Neural progenitor cell (in vitro differentiated cells): ENCODE measurements around the gene CDC16. TPM values are rescaled to one million over a fixed set of nuclear protein-coding genes. Genes with fewer than 3 reads are reported as not detected.

Experiments
- DNase-seq: peaks from one replicate; pipeline ENCODE4 v3.0.0-alpha.2; 2016; ENCODE audit warnings: low spot score
- H2AFZ ChIP-seq: fragments of 200-600 bp; sonication (generic); replicated peaks from 2 replicates; pipeline ENCODE4 v1.6.1; 2016; ENCODE audit warnings: antibody characterized with exemption
- H3F3A ChIP-seq: fragments of 200-600 bp; sonication (generic); 2 replicates; pipeline ENCODE4 v1.6.1; 2016; ENCODE audit warnings: antibody characterized with exemption, low read depth
- H3K27ac ChIP-seq: fragments of 200-600 bp; sonication (generic); 2 replicates; pipeline ENCODE4 v1.5.1; 2016; ENCODE audit warnings: mild to moderate bottlenecking
- H3K27me3 ChIP-seq: fragments of 200-600 bp; sonication (generic); 2 replicates; pipeline ENCODE4 v1.6.1; 2016; ENCODE audit warnings: mild to moderate bottlenecking, moderate library complexity
- H3K36me3 ChIP-seq: fragments of 200-600 bp; sonication (generic); 2 replicates; pipeline ENCODE4 v1.5.1; 2016
- H3K4me1 ChIP-seq: fragments of 200-600 bp; sonication (generic); 2 replicates; pipeline ENCODE4 v1.6.1; 2016; ENCODE audit warnings: mixed run types
- H3K4me2 ChIP-seq: fragments of 200-600 bp; sonication (generic); 2 replicates; pipeline ENCODE4 v1.6.1; 2016
- H3K4me3 ChIP-seq: fragments of 200-600 bp; sonication (generic); 2 replicates; pipeline ENCODE4 v1.5.1; 2016
- H3K79me2 ChIP-seq: fragments of 200-600 bp; sonication (generic); 2 replicates; pipeline ENCODE4 v1.6.1; 2016; ENCODE audit warnings: low read depth
- H3K9ac ChIP-seq: fragments of 200-600 bp; sonication (generic); 2 replicates; pipeline ENCODE4 v1.6.1; 2016
- H3K9me3 ChIP-seq: fragments of 200-600 bp; sonication (generic); 2 replicates; pipeline ENCODE4 v1.5.1; 2016; ENCODE audit warnings: low read depth
- H4K20me1 ChIP-seq: fragments of 200-600 bp; sonication (generic); 2 replicates; pipeline ENCODE4 v1.6.1; 2016; ENCODE audit warnings: low read depth
- H3K27ac Mint-ChIP-seq: 3 replicates; pipeline ENCODE4 v1.8.0; 2021; ENCODE audit warnings: mixed read lengths
- H3K27me3 Mint-ChIP-seq: 2 replicates; pipeline ENCODE4 v1.8.0; 2022; ENCODE audit warnings: low read depth, mild to moderate bottlenecking, inconsistent platforms, moderate library complexity, mixed read lengths; ENCODE audit not compliant: insufficient read depth
- H3K36me3 Mint-ChIP-seq: 3 replicates; pipeline ENCODE4 v1.8.0; 2021; ENCODE audit warnings: mixed read lengths
- H3K4me1 Mint-ChIP-seq: 3 replicates; pipeline ENCODE4 v1.8.0; 2021; ENCODE audit warnings: mixed read lengths
- H3K4me3 Mint-ChIP-seq: 3 replicates; pipeline ENCODE4 v1.8.0; 2021; ENCODE audit warnings: mild to moderate bottlenecking, moderate library complexity, mixed read lengths
- H3K9me3 Mint-ChIP-seq: 3 replicates; pipeline ENCODE4 v1.8.0; 2020; ENCODE audit warnings: mixed read lengths
- CTCF ChIP-seq: fragments of 200-600 bp; sonication (generic); IDR thresholded peaks from 2 replicates; pipeline ENCODE4 v1.5.1; 2017; ENCODE audit warnings: antibody characterized with exemption, mild to moderate bottlenecking
- EZH2 ChIP-seq: fragments of 200-600 bp; sonication (generic); IDR thresholded peaks from 2 replicates; pipeline ENCODE4 v1.6.1; 2017; ENCODE audit warnings: antibody characterized with exemption, mild to moderate bottlenecking, moderate library complexity
- EZH2phosphoT487 ChIP-seq: fragments of 200-600 bp; sonication (generic); IDR thresholded peaks from 2 replicates; pipeline ENCODE4 v1.6.1; 2017; ENCODE audit warnings: antibody characterized with exemption
- total RNA-seq: library from RNA; depleted of rRNA; stranded (reverse); fragments of >200 nt; gene quantifications from 2 replicates; pipeline ENCODE4 v1.2.3, GENCODE V29; 2015; ENCODE audit warnings: low replicate concordance

Gene CDC16
- total RNA-seq, 1 donor from 2014 or later, result 69.6 TPM

DNA sequence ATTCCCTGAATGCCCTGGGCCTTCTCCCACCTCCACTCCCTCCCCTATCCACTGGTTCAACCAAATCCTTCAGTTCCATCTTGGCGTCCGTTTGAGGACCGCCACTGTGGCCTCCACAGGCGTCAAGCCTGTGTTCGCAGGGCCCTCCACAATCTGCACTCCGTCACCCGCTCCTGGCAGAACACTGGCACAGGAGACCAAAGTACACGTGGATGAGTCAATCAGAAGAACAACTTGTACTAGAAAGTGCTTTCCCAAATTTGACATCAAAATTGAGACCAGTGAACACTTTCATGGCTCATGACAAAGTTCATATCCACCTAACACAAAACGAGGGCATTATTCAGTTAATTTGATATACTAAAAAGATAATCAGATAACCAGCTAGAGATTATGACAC, 6.5 kb upstream of the CDC16 start:
- no peak overlapping the region for H3K4me2 ChIP-seq
- no peak for DNase-seq
- Mint-ChIP-seq H3K4me3 (peak overlapping the region; percentile 21), H3K36me3 (no peaks in the 10 kb centered on the region), H3K27ac (no peak overlapping the region), H3K9me3 (no peaks in the 10 kb centered on the region), H3K27me3 (peaks cover 20% of the 10 kb centered on the region), H3K4me1 (peaks cover 26% of the 10 kb centered on the region)
- H4K20me1 ChIP-seq, result no peaks in the 10 kb centered on the region
- no peaks in the 10 kb centered on the region for H3K9me3 ChIP-seq
- no peak overlapping the region for H3K9ac ChIP-seq
- H3K36me3 ChIP-seq, result no peaks in the 10 kb centered on the region
- H3K79me2 ChIP-seq, result no peaks in the 10 kb centered on the region
- no peak overlapping the region for H3K4me3 ChIP-seq
- H3K4me1 ChIP-seq, result peaks cover 13% of the 10 kb centered on the region
- TF ChIP-seq EZH2 (no peak), EZH2phosphoT487 (no peak), CTCF (no peak)
- peaks cover 19% of the 10 kb centered on the region for H3K27me3 ChIP-seq
- H2AFZ ChIP-seq, result no peak overlapping the region
- peaks cover 7% of the 10 kb centered on the region for H3F3A ChIP-seq
- H3K27ac ChIP-seq, result no peak overlapping the region

DNA sequence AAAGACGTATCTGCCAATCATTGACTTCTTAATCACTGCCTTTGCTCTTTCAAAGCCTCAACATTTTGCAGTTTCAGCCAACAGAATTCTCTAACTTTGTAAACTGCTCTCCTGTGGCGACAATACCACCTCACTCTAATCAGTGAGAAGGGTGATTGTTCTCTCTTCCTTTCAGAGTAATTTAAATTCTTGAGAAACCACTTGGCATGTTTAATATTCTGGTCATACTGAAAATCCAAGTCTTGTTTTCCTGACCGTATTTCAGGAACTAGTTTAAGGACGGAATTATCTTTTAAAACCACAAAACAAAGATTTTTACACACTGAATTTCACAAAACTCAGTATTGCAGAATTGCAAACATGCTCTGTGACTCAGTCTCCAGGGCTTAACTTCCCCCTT, 5.2 kb upstream of the CDC16 start:
- H3K27me3 ChIP-seq, result peaks cover 30% of the 10 kb centered on the region
- no peaks in the 10 kb centered on the region for H4K20me1 ChIP-seq
- Mint-ChIP-seq H3K27me3 (peaks cover 20% of the 10 kb centered on the region), H3K9me3 (no peaks in the 10 kb centered on the region), H3K4me1 (peaks cover 26% of the 10 kb centered on the region), H3K27ac (no peak overlapping the region), H3K4me3 (no peak overlapping the region), H3K36me3 (no peaks in the 10 kb centered on the region)
- no peaks in the 10 kb centered on the region for H3K9me3 ChIP-seq
- peaks cover 13% of the 10 kb centered on the region for H3F3A ChIP-seq
- no peaks in the 10 kb centered on the region for H3K79me2 ChIP-seq
- H2AFZ ChIP-seq, result no peak overlapping the region
- H3K4me1 ChIP-seq, result peaks cover 13% of the 10 kb centered on the region
- H3K9ac ChIP-seq, result no peak overlapping the region
- no peak overlapping the region for H3K4me3 ChIP-seq
- H3K27ac ChIP-seq, result no peak overlapping the region
- TF ChIP-seq CTCF (no peak), EZH2 (no peak), EZH2phosphoT487 (no peak)
- H3K36me3 ChIP-seq, result no peaks in the 10 kb centered on the region
- peak overlapping the region; percentile 37 for H3K4me2 ChIP-seq
- DNase-seq, result peak; percentile 10

DNA sequence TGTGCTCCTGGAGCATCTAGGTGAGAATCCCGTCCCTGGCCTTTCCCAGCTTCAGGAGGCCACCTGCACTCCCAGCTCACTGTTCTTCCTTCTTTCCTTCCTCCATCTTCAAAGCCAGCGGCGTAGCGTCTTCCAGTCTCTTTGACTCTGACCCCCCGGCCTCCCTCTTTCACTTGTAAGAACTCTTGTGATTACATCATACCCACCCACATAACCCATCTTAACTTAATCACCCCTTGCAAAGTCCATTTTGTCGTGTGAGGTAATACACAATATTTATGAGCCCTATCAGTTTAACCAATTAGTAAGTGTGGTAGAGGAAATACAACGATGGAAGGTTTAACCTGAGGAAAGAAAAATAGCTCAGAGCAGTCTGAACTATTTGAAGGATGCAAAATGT, 4.6 kb upstream of the CDC16 start:
- TF ChIP-seq EZH2, result no peak
- no peak for TF ChIP-seq CTCF
- no peak for TF ChIP-seq EZH2phosphoT487
- H3K79me2 ChIP-seq, result peaks cover 3% of the 10 kb centered on the region
- no peaks in the 10 kb centered on the region for H3K36me3 ChIP-seq
- peaks cover 20% of the 10 kb centered on the region for H3K27me3 Mint-ChIP-seq
- peaks cover 30% of the 10 kb centered on the region for H3K27me3 ChIP-seq
- H3K27ac Mint-ChIP-seq, result no peak overlapping the region
- no peak overlapping the region for H3K9ac ChIP-seq
- H3F3A ChIP-seq, result peaks cover 14% of the 10 kb centered on the region
- no peaks in the 10 kb centered on the region for H4K20me1 ChIP-seq
- no peaks in the 10 kb centered on the region for H3K36me3 Mint-ChIP-seq
- H3K9me3 Mint-ChIP-seq, result no peaks in the 10 kb centered on the region
- H3K4me3 ChIP-seq, result no peak overlapping the region
- no peaks in the 10 kb centered on the region for H3K9me3 ChIP-seq
- H3K4me2 ChIP-seq, result no peak overlapping the region
- no peak overlapping the region for H3K4me3 Mint-ChIP-seq
- H3K4me1 ChIP-seq, result peaks cover 13% of the 10 kb centered on the region
- DNase-seq, result no peak
- peaks cover 26% of the 10 kb centered on the region for H3K4me1 Mint-ChIP-seq
- peak overlapping the region; percentile 1 for H2AFZ ChIP-seq
- H3K27ac ChIP-seq, result no peak overlapping the region
